SK-N-SH (cell line): Measurements from ENCODE around the gene GPR34.

Source experiments
- EP300 ChIP-seq, 2 experiments: IDR thresholded peaks; 2 replicates each; pipeline versions ENCODE4 v1.4.0 to v1.6.1; 2012; ENCODE audit warnings: borderline replicate concordance in 1 of 2, low read depth in 1 of 2, low read length in 1 of 2
- GABPA ChIP-seq: IDR thresholded peaks from 2 replicates; pipeline ENCODE4 v1.4.0; 2012; ENCODE audit warnings: low read depth, mild to moderate bottlenecking
- JUND ChIP-seq: IDR thresholded peaks from 2 replicates; pipeline ENCODE4 v1.4.0; 2012
- MXI1 ChIP-seq: IDR thresholded peaks from 2 replicates; pipeline ENCODE4 v1.6.1; 2012; ENCODE audit warnings: mild to moderate bottlenecking, low read depth, low read length, improper control_type of control experiment
- NFIC ChIP-seq: IDR thresholded peaks from 2 replicates; pipeline ENCODE4 v1.4.0; 2012; ENCODE audit warnings: borderline replicate concordance
- POLR2AphosphoS5 ChIP-seq: IDR thresholded peaks from 2 replicates; pipeline ENCODE4 v1.6.1; 2012; ENCODE audit warnings: low read depth, low read length
- RAD21 ChIP-seq: IDR thresholded peaks from 2 replicates; pipeline ENCODE4 v1.6.1; 2012; ENCODE audit warnings: mild to moderate bottlenecking, low read length
- SMC3 ChIP-seq: IDR thresholded peaks from 2 replicates; pipeline ENCODE4 v1.6.1; 2012; ENCODE audit warnings: low read depth, low read length, improper control_type of control experiment
- TAF1 ChIP-seq: IDR thresholded peaks from 2 replicates; pipeline ENCODE4 v1.6.1; 2012; ENCODE audit warnings: low read depth, mild to moderate bottlenecking, low read length, moderate library complexity, borderline replicate concordance
- TF ChIP-seq, protein P1 (sequence below): IDR thresholded peaks from 2 replicates; pipeline ENCODE4 v1.4.0; 2012; ENCODE audit warnings: low read depth, borderline replicate concordance
- TF ChIP-seq, protein P2 (sequence below): fragments of 200-600 bp; sonication (generic); IDR thresholded peaks from 2 replicates; pipeline ENCODE4 v1.6.1; 2017; ENCODE audit warnings: antibody characterized with exemption, mild to moderate bottlenecking, moderate library complexity

DNA sequence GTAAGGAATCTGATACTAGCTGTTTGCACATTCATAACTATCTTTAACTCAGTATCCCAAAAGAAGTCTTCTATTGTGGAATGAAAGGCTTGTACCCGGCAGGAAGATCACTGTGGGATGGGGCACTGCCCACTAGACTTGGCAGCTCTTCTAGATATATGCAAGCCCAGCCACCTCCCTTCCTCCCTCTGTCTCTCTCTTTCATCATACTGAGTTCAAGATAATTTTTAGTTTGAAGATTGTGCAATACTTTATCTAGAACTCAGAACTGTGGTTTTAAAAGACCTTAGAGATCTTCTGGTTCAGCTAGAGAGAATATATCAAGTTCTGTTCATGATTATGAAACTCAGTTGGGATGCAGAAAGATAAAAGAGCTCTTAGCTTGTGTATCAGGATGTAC, 22.5 kb upstream of the GPR34 start:
- TF ChIP-seq MXI1: no peak
- TF ChIP-seq TAF1: no peak
- TF ChIP-seq GABPA: no peak
- TF ChIP-seq, protein P1, sequence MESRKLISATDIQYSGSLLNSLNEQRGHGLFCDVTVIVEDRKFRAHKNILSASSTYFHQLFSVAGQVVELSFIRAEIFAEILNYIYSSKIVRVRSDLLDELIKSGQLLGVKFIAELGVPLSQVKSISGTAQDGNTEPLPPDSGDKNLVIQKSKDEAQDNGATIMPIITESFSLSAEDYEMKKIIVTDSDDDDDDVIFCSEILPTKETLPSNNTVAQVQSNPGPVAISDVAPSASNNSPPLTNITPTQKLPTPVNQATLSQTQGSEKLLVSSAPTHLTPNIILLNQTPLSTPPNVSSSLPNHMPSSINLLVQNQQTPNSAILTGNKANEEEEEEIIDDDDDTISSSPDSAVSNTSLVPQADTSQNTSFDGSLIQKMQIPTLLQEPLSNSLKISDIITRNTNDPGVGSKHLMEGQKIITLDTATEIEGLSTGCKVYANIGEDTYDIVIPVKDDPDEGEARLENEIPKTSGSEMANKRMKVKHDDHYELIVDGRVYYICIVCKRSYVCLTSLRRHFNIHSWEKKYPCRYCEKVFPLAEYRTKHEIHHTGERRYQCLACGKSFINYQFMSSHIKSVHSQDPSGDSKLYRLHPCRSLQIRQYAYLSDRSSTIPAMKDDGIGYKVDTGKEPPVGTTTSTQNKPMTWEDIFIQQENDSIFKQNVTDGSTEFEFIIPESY: no peak
- TF ChIP-seq, protein P2, sequence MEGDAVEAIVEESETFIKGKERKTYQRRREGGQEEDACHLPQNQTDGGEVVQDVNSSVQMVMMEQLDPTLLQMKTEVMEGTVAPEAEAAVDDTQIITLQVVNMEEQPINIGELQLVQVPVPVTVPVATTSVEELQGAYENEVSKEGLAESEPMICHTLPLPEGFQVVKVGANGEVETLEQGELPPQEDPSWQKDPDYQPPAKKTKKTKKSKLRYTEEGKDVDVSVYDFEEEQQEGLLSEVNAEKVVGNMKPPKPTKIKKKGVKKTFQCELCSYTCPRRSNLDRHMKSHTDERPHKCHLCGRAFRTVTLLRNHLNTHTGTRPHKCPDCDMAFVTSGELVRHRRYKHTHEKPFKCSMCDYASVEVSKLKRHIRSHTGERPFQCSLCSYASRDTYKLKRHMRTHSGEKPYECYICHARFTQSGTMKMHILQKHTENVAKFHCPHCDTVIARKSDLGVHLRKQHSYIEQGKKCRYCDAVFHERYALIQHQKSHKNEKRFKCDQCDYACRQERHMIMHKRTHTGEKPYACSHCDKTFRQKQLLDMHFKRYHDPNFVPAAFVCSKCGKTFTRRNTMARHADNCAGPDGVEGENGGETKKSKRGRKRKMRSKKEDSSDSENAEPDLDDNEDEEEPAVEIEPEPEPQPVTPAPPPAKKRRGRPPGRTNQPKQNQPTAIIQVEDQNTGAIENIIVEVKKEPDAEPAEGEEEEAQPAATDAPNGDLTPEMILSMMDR: no peak
- no peak for TF ChIP-seq RAD21
- TF ChIP-seq SMC3: no peak
- no peak for TF ChIP-seq NFIC
- no peak for TF ChIP-seq JUND
- TF ChIP-seq POLR2AphosphoS5: no peak
- TF ChIP-seq EP300 (IDR thresholded peaks at IDR 0.05; ENCODE audit: borderline replicate concordance in 1 of 2, low read depth in 1 of 2, low read length in 1 of 2): no peak
